H54 (cell line): Measurements from ENCODE around the gene EMILIN2.
"Not testable (repeated sequence)": the region's sequence is repeated elsewhere in the genome, so short reads cannot be mapped to it uniquely, and the experiment has no call there.

Experiments used
- DNase-seq: peaks from one replicate; pipeline ENCODE4 v3.0.0; 2011; ENCODE audit warnings: low spot score, mixed read lengths; ENCODE audit not compliant: insufficient read length
- FAIRE-seq: peaks from 3 replicates; lab custom pipeline; 2011; peaks lifted over from hg19 to GRCh38; lab: Jason Lieb, UNC
- POLR2A ChIP-seq: IDR thresholded peaks from 2 replicates; pipeline ENCODE4 v1.6.1; 2011; ENCODE audit warnings: low read depth, mild to moderate bottlenecking, low read length

The EMILIN2 gene

DNA sequence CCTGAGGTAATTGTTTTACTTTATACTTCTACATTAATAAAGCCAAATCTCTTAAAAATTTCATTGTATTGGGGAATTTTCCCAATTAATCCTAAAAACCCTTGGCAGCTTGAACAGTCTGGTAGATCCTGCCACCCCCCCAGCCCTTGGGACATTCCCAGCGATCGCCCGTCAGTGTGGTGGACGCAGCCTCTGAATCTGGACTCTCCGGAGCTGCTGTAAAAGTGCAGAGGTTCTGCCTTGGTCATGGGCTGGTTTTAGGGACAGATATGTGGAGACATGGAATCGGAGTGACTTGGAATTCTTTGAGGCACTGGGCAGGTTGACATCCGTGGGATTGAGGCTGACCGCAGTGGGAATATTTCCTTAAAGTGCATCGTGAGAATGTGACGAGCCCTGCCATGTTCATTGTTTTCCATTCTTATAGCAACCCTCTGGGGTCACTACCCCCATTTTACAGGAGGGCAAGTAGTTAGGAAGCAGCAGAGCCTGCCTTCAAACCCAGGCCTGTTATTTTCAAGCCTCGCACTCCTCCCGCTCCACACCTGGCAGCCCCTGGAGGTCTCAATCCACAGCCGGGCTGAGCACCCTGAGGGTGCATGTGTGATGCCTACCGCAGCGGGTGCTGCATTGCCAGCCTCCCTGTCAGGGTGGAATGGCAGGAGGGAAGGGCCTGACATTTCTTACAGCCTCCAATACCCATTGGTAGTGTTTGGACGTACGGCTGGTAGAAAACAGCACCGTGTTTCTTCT lies 6.5 kb downstream of the EMILIN2 start:
- FAIRE-seq: no peak
- no peak for TF ChIP-seq POLR2A
- DNase-seq: no peak

DNA sequence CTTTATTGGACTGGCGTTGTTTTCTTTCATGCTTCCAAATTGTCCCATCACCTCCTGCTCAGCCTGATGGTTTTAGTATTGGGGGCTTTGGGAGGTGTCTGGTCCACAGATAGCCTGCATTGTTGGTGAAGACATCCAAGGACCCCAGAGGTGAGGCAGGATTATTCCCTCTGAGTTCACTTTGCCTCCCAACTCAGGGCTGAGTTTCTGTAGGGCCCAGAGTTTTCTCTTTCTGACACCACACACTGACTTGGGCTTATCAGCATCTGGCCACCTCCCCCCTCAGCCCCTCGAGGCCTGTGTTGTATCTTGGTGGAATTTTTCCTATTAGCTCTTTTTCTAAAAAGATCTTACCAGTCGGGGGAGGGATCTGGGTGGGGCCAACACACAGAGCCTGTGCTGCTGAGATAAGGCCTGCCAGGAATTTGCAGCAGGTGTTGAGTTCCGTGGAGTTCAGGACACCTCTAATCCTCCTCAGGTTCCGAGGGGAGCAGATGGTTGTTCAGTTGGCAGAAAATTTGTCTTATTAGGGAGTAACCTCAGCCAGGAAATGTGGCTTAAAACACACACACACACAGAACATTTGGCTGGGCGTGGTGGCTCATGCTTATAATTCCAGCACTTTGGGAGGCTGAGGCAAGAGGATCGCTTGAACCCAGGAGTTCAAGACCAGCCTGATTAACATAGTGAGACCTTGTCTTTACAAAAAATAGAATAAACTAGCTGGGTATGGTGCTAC lies 7.3 kb downstream of the EMILIN2 start:
- FAIRE-seq: no peak

DNA sequence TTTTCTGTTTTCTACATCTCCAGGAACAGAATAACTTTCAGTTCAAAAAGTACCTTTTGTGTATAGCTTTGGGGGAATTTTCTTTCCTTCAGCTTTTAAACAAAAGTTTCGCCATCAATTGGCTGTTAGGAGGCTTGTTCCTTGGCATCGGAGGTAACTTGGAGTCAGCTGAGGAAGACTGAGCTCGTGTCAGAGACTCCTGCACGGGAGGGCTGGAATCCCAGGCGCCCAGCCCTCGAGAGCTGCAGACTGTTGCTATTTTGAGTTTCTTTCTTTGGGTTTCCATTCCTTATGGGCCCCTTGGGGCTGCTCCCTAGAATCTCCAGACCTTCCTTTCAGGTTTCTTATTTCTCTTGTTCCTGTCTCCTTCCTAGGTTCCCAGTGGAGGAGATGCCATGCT lies 8.1 kb downstream of the EMILIN2 start:
- TF ChIP-seq POLR2A: no peak
- no peak for FAIRE-seq
- DNase-seq: no peak

More for the DNA sequence above, 7.3 kb downstream of the EMILIN2 start:
- TF ChIP-seq POLR2A: no peak
- no peak for DNase-seq

- DNase-seq: no peak
- no peak for FAIRE-seq
- TF ChIP-seq POLR2A: no peak
Measured at GRCh38 chr18:2855560-2856350, 8.9 kb downstream of the EMILIN2 start.

GRCh38 chr18:2856547-2857170 lies 9.9 kb downstream of the EMILIN2 start:
- DNase-seq: no peak
- TF ChIP-seq POLR2A: no peak
- FAIRE-seq: no peak

GRCh38 chr18:2857491-2858131 lies 10.8 kb downstream of the EMILIN2 start:
- DNase-seq (no peak), FAIRE-seq (no peak)
- TF ChIP-seq POLR2A: no peak

- not testable (repeated sequence) for DNase-seq, FAIRE-seq
Measured at GRCh38 chr18:2860397-2860796, 13.6 kb downstream of the EMILIN2 start.

DNA sequence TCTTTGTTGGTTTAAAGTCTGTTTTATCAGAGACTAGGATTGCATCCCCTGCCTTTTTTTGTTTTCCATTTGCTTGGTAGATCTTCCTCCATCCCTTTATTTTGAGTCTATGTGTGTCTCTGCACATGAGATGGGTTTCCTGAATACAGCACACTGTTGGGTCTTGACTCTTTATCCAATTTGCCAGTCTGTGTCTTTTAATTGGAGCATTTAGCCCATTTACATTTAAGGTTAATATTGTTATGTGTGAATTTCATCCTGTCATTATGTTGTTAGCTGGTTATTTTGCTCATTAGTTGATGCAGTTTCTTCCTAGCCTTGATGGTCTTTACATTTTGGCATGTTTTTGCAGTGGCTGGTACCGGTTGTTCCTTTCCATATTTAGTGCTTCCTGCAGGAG lies 17.2 kb downstream of the EMILIN2 start:
- FAIRE-seq, DNase-seq: not testable (repeated sequence)

GRCh38 chr18:2866465-2866864 lies 19.7 kb downstream of the EMILIN2 start:
- not testable (repeated sequence) for FAIRE-seq, DNase-seq

DNA sequence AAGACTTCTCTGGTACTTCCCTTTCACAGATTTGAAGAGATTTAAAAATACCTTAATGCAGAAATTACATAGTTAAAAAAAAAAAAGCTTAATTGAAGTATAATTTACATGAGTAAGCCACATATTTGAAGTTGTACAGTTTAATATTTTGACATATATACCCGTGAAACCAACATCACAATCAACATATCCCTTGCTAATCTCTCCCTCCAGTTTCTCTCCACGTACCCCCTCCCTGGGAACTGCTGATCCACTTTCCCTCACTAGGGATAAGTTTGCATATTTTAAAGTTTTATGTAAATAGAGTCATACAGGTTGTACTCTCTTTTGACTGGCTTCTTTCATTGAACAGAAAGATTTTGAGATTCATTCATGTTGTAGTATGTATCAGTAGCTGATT lies 22.4 kb downstream of the EMILIN2 start:
- no peak for TF ChIP-seq POLR2A
- no peak for DNase-seq
- no peak for FAIRE-seq

DNA sequence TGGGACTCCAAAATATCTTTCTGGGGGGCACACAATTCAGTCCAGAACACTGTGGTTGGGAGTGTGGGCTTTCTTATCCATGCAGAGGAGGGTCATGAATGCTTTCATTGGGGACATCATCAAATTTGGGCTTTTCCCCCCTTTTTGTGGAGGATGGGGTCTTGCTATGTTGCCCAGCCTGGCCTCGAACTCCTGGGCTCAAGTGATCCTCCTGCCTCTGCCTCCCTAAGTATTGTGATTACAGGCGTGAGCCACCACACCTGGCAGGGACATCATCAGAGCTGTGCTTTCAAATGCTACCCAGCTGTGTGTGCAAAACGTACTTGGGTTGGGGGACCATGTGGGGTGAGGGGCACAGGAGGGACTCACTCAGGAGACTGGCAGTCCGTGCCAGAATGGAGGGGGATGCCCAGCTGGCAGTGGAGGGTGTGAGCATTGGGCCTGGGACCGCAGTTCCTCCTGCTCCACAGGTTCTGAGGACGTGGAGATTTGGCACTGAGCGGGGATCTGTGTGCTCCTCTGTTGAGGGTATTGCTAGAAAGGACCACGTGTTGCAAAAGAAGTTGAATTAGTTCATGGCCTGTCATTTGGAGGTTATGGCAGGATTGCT lies 24.4 kb downstream of the EMILIN2 start:
- FAIRE-seq: no peak
- no peak for TF ChIP-seq POLR2A
- DNase-seq: no peak

DNA sequence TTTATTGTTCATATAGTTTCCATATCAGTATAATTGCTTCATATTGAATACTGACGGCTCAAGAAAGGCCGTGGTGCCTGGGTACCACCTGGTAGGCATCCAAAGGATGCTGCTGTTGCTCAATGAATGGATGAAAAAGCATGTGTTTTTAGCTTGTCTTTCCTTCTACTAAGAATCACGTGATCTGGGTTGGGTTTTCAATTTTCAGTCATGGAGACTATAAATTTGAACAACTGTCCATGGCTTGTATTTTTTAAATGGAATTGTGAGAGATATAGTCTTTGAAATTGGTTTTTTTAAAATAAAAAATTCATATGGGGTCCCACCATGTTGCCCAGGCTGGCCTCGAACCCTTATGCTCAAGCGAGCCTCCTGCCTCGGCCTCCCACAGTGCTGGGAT lies 25.3 kb downstream of the EMILIN2 start:
- FAIRE-seq: no peak
- no peak for TF ChIP-seq POLR2A
- no peak for DNase-seq

GRCh38 chr18:2874765-2875164 lies 28.0 kb downstream of the EMILIN2 start:
- no peak for DNase-seq
- no peak for TF ChIP-seq POLR2A
- FAIRE-seq: no peak
